HG03095 (cell line): ENCODE data around the gene INPP5A.

Source experiments
- ATAC-seq: cut with Tn5 transposase; IDR thresholded peaks from one replicate; pipeline ENCODE4 v1.9.1; 2021; ENCODE audit warnings: moderate library complexity; ENCODE audit not compliant: unreplicated experiment

INPP5A gene

GRCh38 chr10:132577350-132578003 lies 39.9 kb downstream of the INPP5A start:
- no peak for ATAC-seq

GRCh38 chr10:132578287-132578951 lies 40.8 kb downstream of the INPP5A start:
- no peak for ATAC-seq

GRCh38 chr10:132579027-132579859 lies 41.7 kb downstream of the INPP5A start:
- ATAC-seq, result no peak

- ATAC-seq, result no peak
Observed at GRCh38 chr10:132580143-132580542, 42.6 kb downstream of the INPP5A start.

- no peak for ATAC-seq
Observed at GRCh38 chr10:132580617-132581016, 43.0 kb downstream of the INPP5A start.

GRCh38 chr10:132582137-132582536 lies 44.5 kb downstream of the INPP5A start:
- no peak for ATAC-seq

- ATAC-seq, result no peak
Observed at GRCh38 chr10:132582771-132583170, 45.2 kb downstream of the INPP5A start.

GRCh38 chr10:132583456-132583855 lies 45.9 kb downstream of the INPP5A start:
- ATAC-seq, result no peak

GRCh38 chr10:132584081-132584480 lies 46.5 kb downstream of the INPP5A start:
- ATAC-seq, result no peak

GRCh38 chr10:132585732-132586722 lies 48.4 kb downstream of the INPP5A start:
- ATAC-seq, result no peak

- no peak for ATAC-seq
Observed at GRCh38 chr10:132586739-132587138, 49.2 kb downstream of the INPP5A start.

- ATAC-seq, result no peak
Observed at GRCh38 chr10:132587175-132587574, 49.6 kb downstream of the INPP5A start.

GRCh38 chr10:132588301-132589013 lies 50.9 kb downstream of the INPP5A start:
- no peak for ATAC-seq

- no peak for ATAC-seq
Observed at GRCh38 chr10:132589015-132589414, 51.4 kb downstream of the INPP5A start.

- no peak for ATAC-seq
Observed at GRCh38 chr10:132589681-132590080, 52.1 kb downstream of the INPP5A start.

GRCh38 chr10:132590094-132590751 lies 52.6 kb downstream of the INPP5A start:
- no peak for ATAC-seq

- no peak for ATAC-seq
Observed at GRCh38 chr10:132590752-132591121, 53.1 kb downstream of the INPP5A start.

GRCh38 chr10:132591166-132591971 lies 53.8 kb downstream of the INPP5A start:
- ATAC-seq, result no peak
